Osteoblast (primary cell): ENCODE measurements around the gene USP4. TPM values are rescaled to one million over a fixed set of nuclear protein-coding genes. Genes with fewer than 3 reads are reported as not detected.

Experiments
- DNase-seq: peaks from one replicate; pipeline ENCODE4 v3.0.0; 2011; ENCODE audit warnings: low spot score, mixed read lengths; ENCODE audit not compliant: insufficient read length; ENCODE audit errors: missing footprints
- H2AFZ ChIP-seq: 2 replicates; pipeline ENCODE4 v1.6.0; 2011; ENCODE audit warnings: mild to moderate bottlenecking, low read length
- H3K27ac ChIP-seq: 2 replicates; pipeline ENCODE4 v1.5.1; 2011; ENCODE audit warnings: mild to moderate bottlenecking, low read depth, low read length, moderate library complexity
- H3K27me3 ChIP-seq: 2 replicates; pipeline ENCODE4 v1.6.0; 2012; ENCODE audit warnings: mild to moderate bottlenecking, control low read depth, inconsistent platforms, low read length, moderate library complexity; ENCODE audit not compliant: insufficient read depth
- H3K36me3 ChIP-seq: 2 replicates; pipeline ENCODE4 v1.5.1; 2011; ENCODE audit warnings: mild to moderate bottlenecking, low read length, control low read depth, moderate library complexity; ENCODE audit not compliant: insufficient read depth
- H3K4me1 ChIP-seq: 2 replicates; pipeline ENCODE4 v1.5.1; 2011; ENCODE audit warnings: mild to moderate bottlenecking, low read length, control low read depth, moderate library complexity; ENCODE audit not compliant: insufficient read depth
- H3K4me2 ChIP-seq: 2 replicates; pipeline ENCODE4 v1.6.0; 2011; ENCODE audit warnings: mild to moderate bottlenecking, low read length; ENCODE audit not compliant: insufficient read depth
- H3K4me3 ChIP-seq: fragments of 200-600 bp; sonication (generic); 3 replicates; pipeline ENCODE4 v1.5.1; 2012; ENCODE audit warnings: mild to moderate bottlenecking, low read length, inconsistent platforms; ENCODE audit not compliant: insufficient read depth
- H3K79me2 ChIP-seq: 2 replicates; pipeline ENCODE4 v1.6.0; 2012; ENCODE audit warnings: mild to moderate bottlenecking, low read length, control low read depth, inconsistent platforms; ENCODE audit not compliant: insufficient read depth
- H3K9me3 ChIP-seq: 2 replicates; pipeline ENCODE4 v1.5.1; 2011; ENCODE audit warnings: low read depth, low read length, control low read depth
- H4K20me1 ChIP-seq: 2 replicates; pipeline ENCODE4 v1.6.0; 2012; ENCODE audit warnings: mild to moderate bottlenecking, low read length, control low read depth; ENCODE audit not compliant: insufficient read depth
- CTCF ChIP-seq: IDR thresholded peaks from 2 replicates; pipeline ENCODE4 v1.5.1; 2011; ENCODE audit warnings: mild to moderate bottlenecking, low read depth, low read length, moderate library complexity; ENCODE audit errors: extremely low read depth
- total RNA-seq: library from RNA; depleted of rRNA; stranded (reverse); fragments of >200 nt; gene quantifications from 2 replicates; pipeline ENCODE4 v1.2.3, GENCODE V29; 2012

The USP4 gene
- total RNA-seq, 1 donor = 22.1 TPM

- H3K9me3 ChIP-seq = no peaks in the 10 kb centered on the region
- H3K27ac ChIP-seq = no peak overlapping the region
- no peaks in the 10 kb centered on the region for H3K79me2 ChIP-seq
- no peaks in the 10 kb centered on the region for H3K4me1 ChIP-seq
- H3K4me2 ChIP-seq = no peak overlapping the region
- H3K36me3 ChIP-seq = peaks cover 9% of the 10 kb centered on the region
- no peak overlapping the region for H3K4me3 ChIP-seq
- no peak for DNase-seq
- H3K27me3 ChIP-seq = no peaks in the 10 kb centered on the region
- no peak overlapping the region for H2AFZ ChIP-seq
- no peak for TF ChIP-seq CTCF
- H4K20me1 ChIP-seq = no peaks in the 10 kb centered on the region
These were observed 82.7 kb downstream of the USP4 start for GRCh38 chr3:49257187-49257586.

- H3K27me3 ChIP-seq = no peaks in the 10 kb centered on the region
- no peak overlapping the region for H3K4me2 ChIP-seq
- no peaks in the 10 kb centered on the region for H3K79me2 ChIP-seq
- DNase-seq = no peak
- no peaks in the 10 kb centered on the region for H3K4me1 ChIP-seq
- H3K36me3 ChIP-seq = peaks cover 9% of the 10 kb centered on the region
- TF ChIP-seq CTCF = no peak
- H2AFZ ChIP-seq = no peak overlapping the region
- H4K20me1 ChIP-seq = no peaks in the 10 kb centered on the region
- H3K9me3 ChIP-seq = no peaks in the 10 kb centered on the region
- no peak overlapping the region for H3K27ac ChIP-seq
- no peak overlapping the region for H3K4me3 ChIP-seq
These were observed 83.9 kb downstream of the USP4 start for GRCh38 chr3:49255718-49256511.

GRCh38 chr3:49255112-49255511, 84.7 kb downstream of the USP4 start:
- no peak for TF ChIP-seq CTCF
- no peak for DNase-seq
- H2AFZ ChIP-seq = no peak overlapping the region
- no peaks in the 10 kb centered on the region for H3K79me2 ChIP-seq
- H3K36me3 ChIP-seq = peaks cover 9% of the 10 kb centered on the region
- no peak overlapping the region for H3K27ac ChIP-seq
- no peaks in the 10 kb centered on the region for H3K9me3 ChIP-seq
- H3K4me2 ChIP-seq = no peak overlapping the region
- no peaks in the 10 kb centered on the region for H3K27me3 ChIP-seq
- H3K4me3 ChIP-seq = no peak overlapping the region
- no peaks in the 10 kb centered on the region for H3K4me1 ChIP-seq
- no peaks in the 10 kb centered on the region for H4K20me1 ChIP-seq

- Histone ChIP-seq H4K20me1 (no peaks in the 10 kb centered on the region), H3K4me2 (no peak overlapping the region), H3K27me3 (no peaks in the 10 kb centered on the region), H3K4me1 (peaks cover under 1% of the 10 kb centered on the region), H3K4me3 (no peak overlapping the region), H3K36me3 (peaks cover 9% of the 10 kb centered on the region), H3K79me2 (no peaks in the 10 kb centered on the region), H3K9me3 (no peaks in the 10 kb centered on the region), H2AFZ (no peak overlapping the region), H3K27ac (no peak overlapping the region)
- TF ChIP-seq CTCF = no peak
- DNase-seq = no peak
These were observed 86.3 kb downstream of the USP4 start for GRCh38 chr3:49253512-49253911.
